Measurements from ENCODE around the gene SNN.

Gene SNN

DNA sequence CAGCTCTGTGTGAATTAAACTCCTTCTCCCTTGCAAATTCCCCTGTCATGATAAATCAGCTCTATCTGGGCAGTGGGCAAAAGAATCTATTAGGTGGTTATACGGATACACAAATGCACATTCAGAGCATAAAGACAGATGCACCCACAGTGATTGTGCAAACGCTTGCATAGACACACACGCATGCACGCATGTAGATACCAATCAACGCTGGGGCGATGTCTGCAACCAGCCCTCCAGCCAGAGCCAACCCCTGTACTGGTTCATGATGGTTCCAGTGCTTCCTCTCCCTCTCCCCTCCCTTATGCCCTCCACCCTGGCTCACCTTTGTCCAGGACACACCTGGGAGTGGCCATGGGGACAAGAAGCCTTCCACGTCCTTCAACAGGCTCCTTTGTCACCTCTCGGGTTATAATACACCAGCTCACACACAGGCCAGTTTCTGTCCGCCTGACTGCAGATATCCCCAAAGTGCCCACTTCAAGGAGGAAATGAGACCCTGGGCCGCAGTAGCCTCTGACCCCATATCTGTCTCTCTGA lies 33.1 kb upstream of the SNN start:
- DNase-seq (ENCODE audit: low spot score): no peak

GRCh38 chr16:11635679-11636171 lies 32.5 kb upstream of the SNN start:
- no peak for DNase-seq (ENCODE audit: low spot score)

DNA sequence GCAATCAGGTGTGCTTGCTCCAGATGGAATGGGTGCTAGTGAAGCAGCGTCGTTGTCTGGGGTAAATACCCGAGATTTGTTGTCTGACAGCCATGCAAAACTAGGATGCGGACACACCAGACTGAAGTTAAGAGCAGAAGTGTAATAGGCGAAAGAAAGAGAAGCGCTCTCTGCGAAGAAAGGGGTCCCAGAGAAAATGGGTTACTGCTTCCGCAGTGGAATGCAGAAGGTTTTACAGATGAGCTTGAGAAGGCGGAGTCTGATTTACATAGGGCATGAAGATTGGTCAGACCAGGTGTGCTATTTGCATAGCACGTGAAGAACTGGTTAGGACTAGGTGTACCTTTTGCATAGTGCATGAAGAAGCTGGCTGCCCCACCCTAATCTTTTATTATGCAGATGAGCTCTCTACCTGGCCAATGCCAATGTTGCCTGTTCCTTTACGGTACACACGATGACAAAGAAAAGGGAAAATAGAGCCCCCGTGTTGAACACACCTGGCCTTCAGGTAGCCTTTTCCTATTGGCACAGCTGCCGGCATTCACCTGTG lies 32.0 kb upstream of the SNN start:
- DNase-seq (ENCODE audit: low spot score): no peak

DNA sequence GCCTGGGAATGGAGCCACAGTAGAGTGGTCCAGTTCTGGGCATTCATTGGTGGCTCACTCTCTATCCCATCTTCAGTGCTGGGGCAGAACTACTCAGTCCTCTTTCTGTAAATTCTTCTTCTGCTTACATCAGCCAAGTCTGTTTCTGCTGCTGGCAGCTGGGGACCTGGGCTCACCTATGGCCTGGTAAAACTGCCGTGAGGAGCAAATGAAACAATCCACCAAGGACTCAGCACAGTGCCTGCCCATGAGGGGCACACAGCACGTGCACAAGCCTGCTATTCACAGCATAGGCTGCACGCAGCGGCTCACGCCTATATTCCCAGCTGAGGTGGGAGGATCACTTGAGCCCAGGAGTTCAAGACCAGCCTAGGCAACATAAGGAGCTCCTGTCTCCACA lies 30.9 kb upstream of the SNN start:
- no peak for DNase-seq (ENCODE audit: low spot score)

GRCh38 chr16:11638140-11638539 lies 30.1 kb upstream of the SNN start:
- DNase-seq (ENCODE audit: low spot score): no peak

- DNase-seq (ENCODE audit: low spot score): no peak
Measured at GRCh38 chr16:11639008-11639562, 29.2 kb upstream of the SNN start.

DNA sequence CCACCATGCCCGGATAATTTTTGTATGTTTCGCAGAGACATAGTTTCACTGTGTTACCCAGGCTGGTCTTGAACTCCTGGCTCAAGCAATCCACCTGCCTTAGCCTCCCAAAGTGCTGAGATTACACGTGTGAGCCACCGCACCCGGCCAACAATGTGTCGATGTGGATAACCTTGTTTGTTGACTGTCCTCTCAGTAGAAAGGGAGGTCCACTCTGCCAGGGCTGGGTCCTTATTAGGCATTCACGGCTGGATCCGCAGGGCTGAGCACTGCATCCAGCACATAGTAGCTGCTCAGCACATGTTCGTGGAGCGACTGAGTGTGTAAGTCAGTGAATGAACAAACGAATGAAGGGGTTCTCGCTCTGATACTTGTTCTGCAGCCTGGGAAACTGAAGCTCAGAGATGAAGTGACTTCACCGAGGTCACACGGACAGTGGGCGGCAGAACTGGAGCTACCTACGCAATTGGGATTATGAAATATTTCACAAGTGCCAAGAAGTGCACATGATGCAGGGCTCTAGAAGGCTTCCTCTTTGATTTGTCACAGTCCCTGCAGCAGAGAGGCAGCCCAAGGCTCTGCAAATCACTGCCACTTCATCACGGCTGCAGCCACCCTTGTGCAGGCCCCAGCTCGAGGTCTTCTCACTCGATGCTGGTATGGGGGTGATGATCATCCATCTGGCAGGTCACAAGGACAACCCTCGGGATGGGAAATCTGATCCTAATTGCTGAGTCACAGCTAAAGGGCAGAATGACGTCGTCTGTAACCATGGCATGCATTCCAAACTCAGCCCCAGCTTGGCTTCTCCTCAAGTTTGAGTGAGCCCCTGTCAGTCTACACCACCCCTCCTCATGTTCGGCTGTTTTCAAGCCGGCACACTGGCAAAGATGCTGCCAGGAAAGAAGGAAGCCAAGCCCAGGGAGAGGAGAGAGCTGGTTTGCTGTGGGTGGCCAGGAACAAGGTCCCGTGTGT lies 28.0 kb upstream of the SNN start:
- DNase-seq (ENCODE audit: low spot score): peak; percentile 87

DNA sequence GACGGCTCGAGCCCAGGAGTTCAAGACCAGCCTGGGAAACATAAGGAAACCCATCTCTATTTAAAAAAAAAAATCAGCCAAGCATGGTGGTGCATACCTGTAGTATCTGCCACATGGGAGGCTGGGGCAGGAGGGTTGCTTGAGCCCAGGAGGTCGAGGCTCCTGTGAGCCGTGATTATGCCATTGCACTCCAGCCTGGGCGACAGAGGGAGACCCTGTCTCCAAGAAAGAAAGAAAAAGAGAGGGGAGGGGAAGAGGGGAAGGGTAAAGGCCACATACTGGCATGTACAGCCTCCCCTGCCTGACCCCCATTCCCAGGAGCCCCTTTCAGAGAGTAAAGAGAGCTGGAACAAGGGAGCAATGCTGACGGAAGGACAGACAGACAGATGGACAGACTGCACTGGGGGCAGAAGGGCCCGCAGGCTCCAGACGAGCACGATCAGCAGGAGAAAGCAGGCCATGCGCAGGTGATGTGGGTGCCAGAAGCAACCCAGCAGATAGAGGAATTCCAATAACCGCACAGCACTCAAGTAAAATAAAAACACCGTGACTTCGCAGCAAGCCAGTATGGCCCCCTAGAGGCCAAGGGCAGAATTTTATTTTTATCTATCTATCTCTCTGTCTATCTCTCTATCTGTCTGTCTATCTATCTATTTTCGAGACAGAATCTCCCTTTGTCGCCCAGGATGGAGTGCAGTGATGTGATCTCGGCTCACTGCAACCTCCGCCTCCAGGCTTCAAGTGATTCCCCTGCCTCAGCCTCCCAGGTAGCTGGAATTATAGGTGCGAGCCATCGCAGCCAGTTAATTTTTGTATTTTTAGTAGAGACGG lies 27.1 kb upstream of the SNN start:
- peak; percentile 56 for DNase-seq (ENCODE audit: low spot score)

DNA sequence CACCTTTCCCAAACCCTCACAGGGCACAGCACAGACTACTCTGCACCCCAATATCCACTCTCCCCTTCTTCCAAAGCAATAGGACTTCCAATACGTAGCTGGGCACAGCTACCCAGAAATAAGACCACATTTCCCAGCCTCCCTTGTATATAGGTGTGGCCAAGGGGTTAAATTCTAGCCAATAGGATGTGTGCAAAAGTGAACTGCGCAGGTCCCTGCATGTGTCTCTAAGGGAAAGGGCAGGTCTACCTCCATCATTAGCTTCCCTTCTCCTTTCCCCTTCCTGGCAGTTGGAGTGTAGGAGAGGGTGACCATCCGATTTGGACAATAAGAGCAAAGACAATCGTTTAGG lies 25.5 kb upstream of the SNN start:
- no peak for DNase-seq (ENCODE audit: low spot score)

DNA sequence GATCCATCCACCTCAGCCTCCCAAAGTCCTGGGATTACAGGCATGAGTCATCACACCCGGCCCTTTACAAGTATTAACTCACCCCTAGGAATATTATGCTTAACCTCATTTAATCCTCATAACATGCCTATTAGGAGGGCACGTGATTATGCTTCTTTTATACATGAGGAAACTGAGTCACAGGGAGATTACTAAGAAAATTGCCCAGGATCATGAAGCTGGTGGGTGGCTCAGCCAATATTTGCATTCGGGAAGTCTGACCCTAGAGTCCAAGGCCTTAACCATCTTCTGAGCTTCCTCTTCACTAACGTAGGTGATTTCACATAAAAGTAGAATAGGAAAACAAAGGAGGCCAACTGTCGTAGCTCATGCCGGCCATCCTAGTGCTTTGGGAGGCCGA lies 19.0 kb upstream of the SNN start:
- no peak for DNase-seq (ENCODE audit: low spot score)

DNA sequence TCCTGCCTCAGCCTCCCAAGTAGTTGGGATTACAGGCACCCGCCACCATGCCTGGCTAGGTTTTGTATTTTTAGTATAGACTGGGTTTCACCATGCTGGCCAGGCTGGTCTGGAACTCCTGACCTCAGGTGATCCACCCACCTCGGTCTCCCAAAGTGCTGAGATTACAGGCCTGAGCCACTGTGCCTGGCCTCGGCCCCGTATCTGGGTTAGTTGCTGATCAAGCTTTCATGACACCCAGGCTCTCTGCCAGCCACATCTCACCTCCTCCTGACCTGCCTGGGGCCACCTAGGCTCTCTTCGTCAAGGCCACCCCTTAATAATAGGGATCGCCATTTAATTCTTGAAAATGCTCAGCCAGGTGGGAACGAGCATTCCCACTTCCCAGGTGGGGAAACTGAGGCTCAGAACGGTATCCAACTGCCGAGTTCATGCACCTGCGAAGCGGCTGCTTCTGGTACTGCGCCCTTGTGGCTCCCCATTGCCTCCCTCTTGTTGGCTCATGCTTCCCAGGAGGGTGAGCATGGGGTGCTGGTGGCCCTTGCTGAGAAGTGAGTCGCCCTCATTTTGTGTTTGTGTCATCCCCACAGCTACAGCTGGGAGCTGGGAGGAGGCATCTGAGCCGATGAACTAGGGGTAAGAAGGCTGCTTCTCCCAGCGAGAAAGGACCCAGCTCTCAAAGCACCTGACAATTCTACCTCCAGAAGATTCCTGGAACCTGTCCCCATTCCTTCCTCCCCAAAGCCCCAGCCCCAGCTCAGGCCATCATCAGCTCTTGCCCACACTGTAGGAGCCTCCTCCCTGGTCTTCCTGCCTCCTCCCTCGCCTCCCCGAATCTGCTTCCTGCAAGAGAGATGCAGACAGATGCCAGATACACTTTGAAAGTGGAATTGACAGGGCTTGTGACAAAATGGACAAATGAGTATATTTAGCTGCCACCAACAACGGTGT lies 17.3 kb upstream of the SNN start:
- no peak for DNase-seq (ENCODE audit: low spot score)

GRCh38 chr16:11651796-11652195 lies 16.5 kb upstream of the SNN start:
- DNase-seq (ENCODE audit: low spot score): no peak

DNA sequence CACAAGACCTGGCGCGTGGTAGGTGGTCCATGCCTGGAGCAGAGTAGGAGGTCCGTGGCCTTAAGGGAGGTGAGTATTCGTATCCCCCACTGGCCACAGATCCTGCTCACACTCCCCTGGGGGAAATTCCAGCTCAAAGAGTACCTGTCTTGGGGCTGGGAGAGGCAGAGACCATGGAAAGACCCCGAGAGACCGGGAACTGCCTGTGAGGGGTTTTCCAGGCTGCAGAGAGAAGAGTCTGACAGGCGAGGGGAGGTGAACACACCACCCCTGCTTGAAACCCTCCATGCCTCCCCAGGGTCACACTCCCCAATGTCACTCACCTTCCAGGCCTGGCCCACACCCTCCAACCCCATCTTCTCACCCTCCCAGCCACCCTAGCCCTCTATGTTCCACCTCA lies 12.6 kb upstream of the SNN start:
- no peak for DNase-seq (ENCODE audit: low spot score)

GRCh38 chr16:11657556-11657955 lies 10.7 kb upstream of the SNN start:
- no peak for DNase-seq (ENCODE audit: low spot score)

DNA sequence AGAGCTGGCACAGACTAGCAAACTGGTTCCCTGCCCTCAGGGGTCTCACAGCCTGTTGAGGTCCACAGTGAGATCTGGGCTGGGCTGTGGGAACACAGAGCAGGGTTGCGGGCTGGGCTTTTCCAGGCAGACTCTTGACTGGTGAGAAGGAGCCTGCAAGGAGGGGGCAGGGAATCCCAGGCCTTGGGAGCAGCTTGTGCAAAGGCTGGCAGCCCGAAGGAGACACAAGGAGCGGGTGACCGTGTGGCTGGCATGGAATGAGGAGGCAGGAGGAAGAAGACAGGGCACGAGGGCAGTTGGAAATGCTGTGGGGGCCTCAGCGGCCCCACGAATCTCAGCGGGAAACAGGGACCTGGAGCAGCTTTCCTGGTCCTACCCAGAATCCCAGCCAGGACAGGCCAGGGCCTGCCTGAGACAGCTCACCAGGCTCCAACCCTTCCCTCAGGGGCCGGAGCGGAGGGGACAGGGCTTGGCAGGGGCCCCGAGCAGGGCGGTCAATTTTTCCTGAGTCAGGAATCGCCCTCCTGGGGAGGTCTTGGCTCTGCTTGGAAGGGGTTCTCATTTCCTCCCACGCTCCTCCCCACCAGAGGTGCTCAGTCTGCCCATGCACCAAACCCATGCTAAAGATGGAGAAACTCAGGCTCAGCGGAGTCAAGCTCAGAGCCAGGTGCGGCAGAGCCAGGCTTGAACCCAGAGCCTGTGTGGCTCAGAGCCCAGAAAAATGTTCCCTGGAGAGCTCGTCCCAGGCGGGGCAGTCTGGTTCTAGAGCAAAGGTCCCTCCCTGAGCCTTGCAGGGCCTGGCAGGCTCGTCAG lies 9.2 kb upstream of the SNN start:
- DNase-seq (ENCODE audit: low spot score): no peak

- no peak for DNase-seq (ENCODE audit: low spot score)
Measured at GRCh38 chr16:11660565-11660964, 7.7 kb upstream of the SNN start.

DNA sequence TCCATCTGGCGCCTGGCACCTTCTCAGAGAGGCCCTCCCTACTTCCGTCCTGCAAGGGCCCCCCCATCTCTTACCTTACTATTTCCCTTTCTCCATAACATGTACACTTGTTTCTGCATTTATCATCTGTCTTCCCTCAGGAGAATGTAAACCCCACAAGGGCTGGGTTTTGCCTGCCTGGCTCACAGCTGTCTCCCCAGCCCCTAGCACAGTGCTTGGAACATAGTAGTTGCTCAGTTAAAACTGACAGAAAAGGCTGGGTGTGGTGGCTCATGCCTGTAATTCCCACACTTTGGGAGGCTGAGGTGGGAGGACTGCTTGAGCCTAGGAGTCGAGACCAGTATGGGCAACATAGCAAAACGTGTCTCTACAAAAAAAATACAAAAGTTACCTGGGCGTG lies 5.7 kb upstream of the SNN start:
- DNase-seq (ENCODE audit: low spot score): no peak

GRCh38 chr16:11665071-11665491 lies 3.2 kb upstream of the SNN start:
- DNase-seq (ENCODE audit: low spot score): no peak

DNA sequence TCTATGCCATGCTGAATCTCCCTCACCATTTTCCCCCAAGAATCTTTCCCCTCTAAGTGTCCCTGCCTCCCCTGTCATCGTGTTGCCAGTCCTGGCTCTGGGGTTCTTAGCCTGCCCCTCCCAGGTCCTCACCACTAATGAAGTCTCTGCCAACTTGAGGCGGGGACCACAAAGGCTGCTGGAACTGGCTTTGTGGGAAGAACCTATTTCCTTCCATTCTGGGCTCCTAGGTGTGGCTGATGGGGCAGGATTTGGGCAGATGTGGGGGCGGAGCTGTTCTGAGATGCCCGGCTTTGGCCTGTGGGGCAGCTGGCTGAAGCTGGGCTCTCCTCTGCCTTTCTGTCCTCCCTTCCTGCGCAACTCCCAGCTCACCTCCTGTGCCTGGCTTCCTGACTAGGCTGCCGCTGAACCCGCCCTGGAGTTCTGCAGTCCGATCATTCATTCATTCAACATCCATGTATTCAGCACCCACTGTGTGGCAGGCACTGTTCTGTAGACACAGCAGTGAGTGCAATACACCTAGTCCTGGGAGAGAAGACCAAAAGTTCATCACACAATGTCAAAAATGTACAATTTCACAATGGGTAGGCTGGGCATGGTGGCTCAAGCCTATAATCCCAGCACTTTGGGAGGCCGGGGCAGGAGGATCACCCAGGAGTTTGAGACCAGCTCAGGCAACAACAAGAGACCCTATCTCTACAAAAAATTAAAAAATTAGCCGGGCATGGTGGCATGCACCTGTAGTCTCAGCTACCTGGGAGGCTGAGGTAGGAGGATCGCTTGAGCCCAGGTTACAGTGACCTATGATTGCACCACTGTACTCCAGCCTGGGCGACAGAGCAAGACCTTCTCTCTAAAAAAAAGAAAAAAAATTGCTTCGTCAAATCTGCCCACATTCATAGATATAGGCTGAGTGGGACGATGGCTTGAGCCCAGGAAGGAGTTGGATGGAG lies 1.9 kb upstream of the SNN start:
- DNase-seq (ENCODE audit: low spot score): no peak

All from putamen (tissue), 1 donor.